Mesendoderm (in vitro differentiated cells): Measurements from ENCODE around the gene PALLD.

ENCODE experiments used
- DNase-seq: peaks from one replicate; pipeline ENCODE4 v3.0.0; 2013
- H2AK5ac ChIP-seq: 2 replicates; pipeline ENCODE4 v1.6.1; 2013; ENCODE audit warnings: low read length, inconsistent platforms
- H2BK120ac ChIP-seq: 2 replicates; pipeline ENCODE4 v1.6.1; 2013; ENCODE audit warnings: low read depth, mild to moderate bottlenecking, low read length, moderate library complexity, mixed read lengths
- H2BK15ac ChIP-seq: replicated peaks from 2 replicates; pipeline ENCODE4 v1.6.1; 2013; ENCODE audit warnings: low read depth, mild to moderate bottlenecking, moderate library complexity
- H2BK5ac ChIP-seq: 2 replicates; pipeline ENCODE4 v1.6.1; 2013; ENCODE audit warnings: low read length, inconsistent platforms
- H3K18ac ChIP-seq: 2 replicates; pipeline ENCODE4 v1.6.1; 2013; ENCODE audit warnings: mild to moderate bottlenecking, low read length, mixed read lengths
- H3K23ac ChIP-seq: one replicate; pipeline ENCODE4 v1.6.1; 2013; ENCODE audit warnings: low read length
- H3K27ac ChIP-seq: 2 replicates; pipeline ENCODE4 v1.5.1; 2013; ENCODE audit warnings: low read depth, mild to moderate bottlenecking, inconsistent platforms, low read length, moderate library complexity
- H3K27me3 ChIP-seq: 2 replicates; pipeline ENCODE4 v1.6.1; 2013; ENCODE audit warnings: low read length, control low read depth, mild to moderate bottlenecking, inconsistent platforms; ENCODE audit not compliant: insufficient read depth, poor library complexity
- H3K36me3 ChIP-seq: 2 replicates; pipeline ENCODE4 v1.6.1; 2013; ENCODE audit warnings: low read length, inconsistent platforms; ENCODE audit not compliant: control insufficient read depth, insufficient read depth
- H3K4ac ChIP-seq: one replicate; pipeline ENCODE4 v1.6.1; 2013; ENCODE audit warnings: low read depth, mild to moderate bottlenecking, low read length, moderate library complexity
- H3K4me1 ChIP-seq: 2 replicates; pipeline ENCODE4 v1.6.1; 2013; ENCODE audit warnings: low read depth, low read length, inconsistent platforms; ENCODE audit not compliant: control insufficient read depth
- H3K4me2 ChIP-seq: 2 replicates; pipeline ENCODE4 v1.6.1; 2013; ENCODE audit warnings: low read length
- H3K4me3 ChIP-seq: 2 replicates; pipeline ENCODE4 v1.5.1; 2013; ENCODE audit warnings: mild to moderate bottlenecking, low read length
- H3K56ac ChIP-seq: one replicate; pipeline ENCODE4 v1.6.1; 2013; ENCODE audit warnings: low read length
- H3K79me1 ChIP-seq: 2 replicates; pipeline ENCODE4 v1.6.1; 2013; ENCODE audit warnings: low read length, inconsistent platforms
- H3K79me2 ChIP-seq: 2 replicates; pipeline ENCODE4 v1.6.1; 2013; ENCODE audit warnings: mild to moderate bottlenecking, low read length; ENCODE audit not compliant: control insufficient read depth, insufficient read depth
- H3K9ac ChIP-seq: 2 replicates; pipeline ENCODE4 v1.6.1; 2013; ENCODE audit warnings: low read length, inconsistent platforms
- H4K5ac ChIP-seq: one replicate; pipeline ENCODE4 v1.6.1; 2013; ENCODE audit warnings: low read length
- H4K8ac ChIP-seq: one replicate; pipeline ENCODE4 v1.6.1; 2013; ENCODE audit warnings: low read depth, mild to moderate bottlenecking, control low read depth, low read length, moderate library complexity
- WGBS: extraction: QIAGEN DNeasy Blood & Tissue Kit; methylation state at CpG from one replicate; pipeline ENCODE4 v1.1.7; 2013; ENCODE audit warnings: low lambda C conversion rate, missing lambda C conversion rate; ENCODE audit not compliant: insufficient coverage; ENCODE audit errors: extremely low coverage; 5-methylcytosine and 5-hydroxymethylcytosine counted together

PALLD gene

DNA sequence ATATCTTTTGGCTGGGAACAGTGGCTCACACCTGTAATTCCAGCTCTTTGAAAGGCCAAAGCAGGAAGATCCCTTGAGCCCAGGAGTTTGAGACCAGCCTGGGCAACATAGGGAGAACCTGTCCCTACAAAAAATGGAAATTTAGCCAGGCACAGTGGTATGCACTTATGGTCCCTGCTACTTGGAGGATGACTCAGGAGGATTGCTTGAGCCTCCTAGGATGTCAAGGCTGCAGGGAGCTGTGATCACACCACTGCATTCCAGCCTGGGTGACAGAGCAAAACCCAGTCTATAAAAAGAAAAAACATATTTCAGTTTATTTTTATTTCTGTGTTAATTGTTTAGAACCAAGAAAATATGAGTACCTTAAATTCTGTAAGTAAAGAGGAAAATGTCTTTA is 389.5 kb downstream of the PALLD start:
- Histone ChIP-seq H4K8ac (no peak overlapping the region), H3K4me1 (no peaks in the 10 kb centered on the region), H3K4ac (no peak overlapping the region), H2AK5ac (no peak overlapping the region), H3K27me3 (no peaks in the 10 kb centered on the region), H3K9ac (no peak overlapping the region), H4K5ac (no peak overlapping the region), H3K56ac (no peak overlapping the region), H3K79me2 (no peaks in the 10 kb centered on the region), H2BK15ac (no peak overlapping the region), H3K4me3 (no peak overlapping the region), H3K23ac (no peak overlapping the region), H3K79me1 (no peaks in the 10 kb centered on the region), H3K4me2 (no peak overlapping the region), H2BK5ac (no peak overlapping the region), H2BK120ac (no peak overlapping the region), H3K36me3 (no peaks in the 10 kb centered on the region), H3K27ac (no peak overlapping the region), H3K18ac (no peak overlapping the region)
- peak; percentile 80 for DNase-seq

GRCh38 chr4:168887809-168888208 is 391.0 kb downstream of the PALLD start:
- Histone ChIP-seq H2BK15ac (no peak overlapping the region), H3K56ac (no peak overlapping the region), H3K9ac (no peak overlapping the region), H3K4me3 (no peak overlapping the region), H2AK5ac (no peak overlapping the region), H2BK5ac (no peak overlapping the region), H3K27ac (no peak overlapping the region), H4K5ac (no peak overlapping the region), H3K4me1 (no peaks in the 10 kb centered on the region), H2BK120ac (no peak overlapping the region), H3K23ac (no peak overlapping the region), H3K27me3 (no peaks in the 10 kb centered on the region), H3K79me1 (no peaks in the 10 kb centered on the region), H3K4ac (no peak overlapping the region), H3K4me2 (no peak overlapping the region), H3K18ac (no peak overlapping the region), H3K79me2 (no peaks in the 10 kb centered on the region), H3K36me3 (no peaks in the 10 kb centered on the region), H4K8ac (no peak overlapping the region)
- no CpG with 5 or more reads among the region's 1 CpG for WGBS
- peak; percentile 21 for DNase-seq

DNA sequence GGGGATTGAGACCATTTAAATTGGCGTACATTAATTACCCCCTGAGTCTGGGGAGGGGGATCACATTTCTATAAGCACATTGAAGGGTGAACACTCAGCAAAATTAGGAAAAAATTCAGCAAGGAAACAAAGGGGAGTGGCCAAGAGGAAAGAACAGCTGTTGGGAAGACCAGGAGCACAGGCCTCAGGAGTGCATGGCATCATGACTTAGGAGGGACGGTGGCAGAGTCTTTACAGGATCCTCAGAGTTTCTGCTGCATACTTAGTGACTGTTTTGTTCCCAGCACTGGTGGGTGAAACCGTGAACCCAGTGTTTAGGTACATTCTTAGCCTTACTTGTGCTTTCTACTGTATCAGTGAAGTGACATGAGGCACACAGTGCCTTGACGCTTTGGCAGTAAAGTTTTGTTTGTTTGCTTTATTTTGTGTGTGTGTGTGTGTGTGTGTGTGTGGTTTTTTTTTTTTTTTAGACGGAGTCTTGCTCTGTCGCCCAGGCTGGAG is 391.9 kb downstream of the PALLD start:
- no peak for DNase-seq
- WGBS: no CpG with 5 or more reads among the region's 6 CpGs
- no peak overlapping the region for H3K27ac ChIP-seq

DNA sequence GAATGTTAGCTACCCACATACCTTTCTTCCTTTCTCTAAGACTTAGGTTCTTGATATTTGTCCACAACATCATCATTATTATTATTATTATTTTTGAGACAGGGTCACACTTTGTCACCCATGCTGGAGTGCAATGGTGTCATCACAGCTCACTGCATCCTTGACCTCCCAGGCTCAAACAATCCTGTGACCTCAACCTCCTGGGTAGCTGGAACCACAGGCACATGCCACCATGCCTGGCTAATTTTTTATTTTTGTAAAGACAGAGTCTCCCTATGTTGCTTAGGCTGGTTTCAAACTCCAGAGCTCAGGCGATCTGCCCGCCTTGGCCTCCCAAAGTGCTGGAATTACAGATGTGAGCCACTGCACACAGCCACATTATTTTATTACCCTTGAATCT is 394.2 kb downstream of the PALLD start:
- Histone ChIP-seq H3K36me3 (no peaks in the 10 kb centered on the region), H3K56ac (no peak overlapping the region), H3K4me2 (no peak overlapping the region), H2BK15ac (no peak overlapping the region), H3K27me3 (no peaks in the 10 kb centered on the region), H3K4me1 (no peaks in the 10 kb centered on the region), H3K9ac (no peak overlapping the region), H4K5ac (no peak overlapping the region), H4K8ac (no peak overlapping the region), H3K27ac (no peak overlapping the region), H3K23ac (no peak overlapping the region), H2BK5ac (no peak overlapping the region), H3K4me3 (no peak overlapping the region), H2BK120ac (no peak overlapping the region), H2AK5ac (no peak overlapping the region), H3K18ac (no peak overlapping the region), H3K79me1 (no peaks in the 10 kb centered on the region), H3K79me2 (no peaks in the 10 kb centered on the region), H3K4ac (no peak overlapping the region)
- DNase-seq: no peak
- no CpG with 5 or more reads among the region's 2 CpGs for WGBS

More for the DNA sequence above, 391.9 kb downstream of the PALLD start:
- no peak overlapping the region for H2BK15ac ChIP-seq
- H3K27me3 ChIP-seq: no peaks in the 10 kb centered on the region
- H3K9ac ChIP-seq: no peak overlapping the region
- no peak overlapping the region for H3K4me3 ChIP-seq
- H2BK120ac ChIP-seq: no peak overlapping the region
- H3K36me3 ChIP-seq: no peaks in the 10 kb centered on the region
- H3K56ac ChIP-seq: no peak overlapping the region
- no peak overlapping the region for H3K4ac ChIP-seq
- no peaks in the 10 kb centered on the region for H3K4me1 ChIP-seq
- no peaks in the 10 kb centered on the region for H3K79me1 ChIP-seq
- no peak overlapping the region for H3K4me2 ChIP-seq
- no peak overlapping the region for H3K18ac ChIP-seq
- H2AK5ac ChIP-seq: no peak overlapping the region
- no peaks in the 10 kb centered on the region for H3K79me2 ChIP-seq
- H2BK5ac ChIP-seq: no peak overlapping the region
- no peak overlapping the region for H4K8ac ChIP-seq
- H4K5ac ChIP-seq: no peak overlapping the region
- no peak overlapping the region for H3K23ac ChIP-seq

DNA sequence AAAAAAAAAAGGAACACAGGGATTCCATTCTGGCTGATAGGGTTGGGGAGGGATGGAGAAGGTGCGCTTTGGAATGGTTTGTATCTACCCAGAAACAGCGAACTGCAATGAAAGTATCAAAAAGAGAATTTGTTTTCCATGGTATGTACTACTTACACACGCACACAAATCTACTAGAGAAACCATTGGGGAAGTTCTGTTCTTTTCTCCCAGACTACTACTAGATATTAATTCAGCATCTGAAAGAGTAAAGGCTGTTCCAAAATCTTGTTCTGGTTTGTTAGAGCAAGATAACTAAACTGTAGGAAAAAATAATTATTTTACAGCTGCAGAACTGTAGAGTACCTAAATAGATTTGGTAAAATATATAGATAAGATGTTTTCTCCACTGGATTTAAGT is 394.8 kb downstream of the PALLD start:
- Histone ChIP-seq H3K36me3 (no peaks in the 10 kb centered on the region), H3K56ac (no peak overlapping the region), H2AK5ac (no peak overlapping the region), H2BK5ac (no peak overlapping the region), H3K4me1 (no peaks in the 10 kb centered on the region), H2BK15ac (no peak overlapping the region), H3K79me2 (no peaks in the 10 kb centered on the region), H3K27me3 (no peaks in the 10 kb centered on the region), H3K27ac (no peak overlapping the region), H3K23ac (no peak overlapping the region), H4K8ac (no peak overlapping the region), H3K4me3 (no peak overlapping the region), H3K9ac (no peak overlapping the region), H4K5ac (no peak overlapping the region), H3K79me1 (no peaks in the 10 kb centered on the region), H3K4ac (no peak overlapping the region), H2BK120ac (no peak overlapping the region), H3K18ac (no peak overlapping the region), H3K4me2 (no peak overlapping the region)
- DNase-seq: no peak
- no CpG with 5 or more reads among the region's 3 CpGs for WGBS

DNA sequence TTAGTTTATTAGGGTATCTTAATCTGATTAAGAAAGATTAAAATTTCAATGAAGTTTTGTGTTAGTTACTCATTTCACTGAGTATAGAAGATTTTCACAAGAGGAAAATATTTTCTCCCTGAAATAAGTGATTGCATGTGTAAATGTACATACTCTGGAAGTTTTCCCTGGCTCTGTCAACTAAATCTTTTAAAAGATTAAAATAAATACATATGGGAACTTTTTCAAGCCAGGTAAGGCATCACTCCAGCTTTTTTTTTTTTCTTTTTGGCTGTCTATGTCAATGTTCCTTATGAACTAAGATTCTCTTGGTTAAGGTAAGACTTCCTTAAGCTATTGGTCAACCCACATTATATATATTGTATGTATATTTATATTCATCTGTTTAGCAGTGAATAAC is 395.6 kb downstream of the PALLD start:
- Histone ChIP-seq H2AK5ac (no peak overlapping the region), H2BK120ac (no peak overlapping the region), H3K27me3 (no peaks in the 10 kb centered on the region), H3K18ac (no peak overlapping the region), H3K4me3 (no peak overlapping the region), H4K5ac (no peak overlapping the region), H3K27ac (no peak overlapping the region), H3K36me3 (no peaks in the 10 kb centered on the region), H3K23ac (no peak overlapping the region), H2BK15ac (no peak overlapping the region), H4K8ac (no peak overlapping the region), H2BK5ac (no peak overlapping the region), H3K56ac (no peak overlapping the region), H3K4ac (no peak overlapping the region), H3K79me2 (no peaks in the 10 kb centered on the region), H3K9ac (no peak overlapping the region), H3K4me1 (no peaks in the 10 kb centered on the region), H3K4me2 (no peak overlapping the region), H3K79me1 (no peaks in the 10 kb centered on the region)
- no peak for DNase-seq
